22Rv1 (cell line): ENCODE results near the gene DDI2.

Experiments
- CTCF ChIP-seq: fragments of 450-650 bp; IDR thresholded peaks from 2 replicates; pipeline ENCODE4 v1.5.1; 2017; ENCODE audit warnings: mild to moderate bottlenecking
- ZFX ChIP-seq: fragments of 450-650 bp; IDR thresholded peaks from 2 replicates; pipeline ENCODE4 v1.6.1; 2017; ENCODE audit warnings: antibody characterized with exemption, borderline replicate concordance

GRCh38 chr1:15628003-15628402 lies 10.7 kb downstream of the DDI2 start:
- TF ChIP-seq CTCF (no peak), ZFX (no peak)
